CD4-positive, alpha-beta T cell (primary cell): ENCODE data around the gene MYOZ3. TPM values are rescaled to one million over a fixed set of nuclear protein-coding genes. Genes with fewer than 3 reads are reported as not detected.

Experiments used
- ATAC-seq: fragments of 200-7000 bp; cut with Tn5 transposase; one replicate; pipeline ENCODE4 v1.10.0; 2022; ENCODE audit warnings: mild to moderate bottlenecking; ENCODE audit not compliant: poor library complexity
- CTCF ChIA-PET: fragments of 350-600 bp; sonication (Branson Sonifier 250); formaldehyde crosslinking; loops from one replicate; lab custom pipeline; 2021; ENCODE audit warnings: antibody characterized with exemption, inconsistent platforms; lab: Charles Lee
- POLR2A ChIA-PET: fragments of 350-600 bp; sonication (Branson Sonifier 250); formaldehyde crosslinking; loops from one replicate; lab custom pipeline; 2021; ENCODE audit warnings: antibody characterized with exemption, inconsistent platforms; lab: Charles Lee
- DNase-seq, 14 experiments: peaks; one replicate each; pipeline ENCODE4 v3.0.0-alpha.2; 2013 to 2020; ENCODE audit warnings: mixed read lengths in 2 of 14
- H3K27ac ChIP-seq, 2 donors: one replicate each; pipeline versions ENCODE4 v1.5.1 to v1.7.0; 2013; ENCODE audit warnings: low read length in 2 of 2, low read depth in 1 of 2, mild to moderate bottlenecking in 1 of 2
- H3K27me3 ChIP-seq, 2 experiments: 1 replicate in 1 of 2; 2 replicates in 1 of 2; pipeline versions ENCODE4 v1.6.1 to v1.7.0; 2013; ENCODE audit warnings: low read length in 2 of 2, control low read depth in 1 of 2, mild to moderate bottlenecking in 1 of 2, moderate library complexity in 1 of 2; ENCODE audit not compliant: insufficient read depth in 2 of 2, control insufficient read depth in 1 of 2
- H3K36me3 ChIP-seq: one replicate; pipeline ENCODE4 v1.6.1; 2013; ENCODE audit warnings: low read length, control low read depth; ENCODE audit not compliant: insufficient read depth
- H3K4me1 ChIP-seq: one replicate; pipeline ENCODE4 v1.6.1; 2013; ENCODE audit warnings: low read length, control low read depth; ENCODE audit not compliant: insufficient read depth
- H3K4me3 ChIP-seq: one replicate; pipeline ENCODE4 v1.5.1; 2013; ENCODE audit warnings: mild to moderate bottlenecking, low read length, moderate library complexity
- H3K9me3 ChIP-seq, 2 experiments: 1 replicate in 1 of 2; 2 replicates in 1 of 2; pipeline versions ENCODE4 v1.6.1 to v1.7.0; 2013; ENCODE audit warnings: low read length in 2 of 2, mild to moderate bottlenecking in 2 of 2, control low read depth in 1 of 2, moderate library complexity in 1 of 2; ENCODE audit not compliant: control insufficient read depth in 1 of 2, insufficient read depth in 1 of 2
- H3K27ac Mint-ChIP-seq: one replicate; pipeline ENCODE4 v1.8.0; 2020; ENCODE audit warnings: mixed read lengths
- H3K27me3 Mint-ChIP-seq: one replicate; pipeline ENCODE4 v1.8.0; 2021; ENCODE audit warnings: mixed read lengths
- H3K36me3 Mint-ChIP-seq: one replicate; pipeline ENCODE4 v1.8.0; 2021; ENCODE audit warnings: low read depth, mixed read lengths
- H3K4me1 Mint-ChIP-seq: one replicate; pipeline ENCODE4 v1.8.0; 2021; ENCODE audit warnings: low read depth, mixed read lengths
- H3K4me3 Mint-ChIP-seq: one replicate; pipeline ENCODE4 v1.8.0; 2020; ENCODE audit warnings: mild to moderate bottlenecking, mixed read lengths
- H3K9me3 Mint-ChIP-seq: one replicate; pipeline ENCODE4 v1.8.0; 2020; ENCODE audit warnings: mixed read lengths
- intact Hi-C, 2 experiments: fragments of 100-400 bp; cut with DNase I in 1 of 2; cut with micrococcal nuclease in 1 of 2; formaldehyde crosslinking; loops; one replicate each; pipeline versions ENCODE4 v1.15.1 to v1.9.0; 2023 to 2025; cut with DNase I, micrococcal nuclease
- total RNA-seq, 174 experiments: library from RNA in 2 of 174; stranded (reverse) in 2 of 174; gene quantifications; one replicate each; pipeline ENCODE4 v1.2.3 and lab custom pipeline; 2021 to 2026
- TF ChIP-seq, protein P1 (sequence below): fragments of 200-600 bp; IDR thresholded peaks from one replicate; pipeline ENCODE4 v1.8.0; 2022; ENCODE audit warnings: antibody characterized with exemption, mild to moderate bottlenecking

The MYOZ3 gene
- total RNA-seq, 2 experiments from 2014 or later: not detected

DNA sequence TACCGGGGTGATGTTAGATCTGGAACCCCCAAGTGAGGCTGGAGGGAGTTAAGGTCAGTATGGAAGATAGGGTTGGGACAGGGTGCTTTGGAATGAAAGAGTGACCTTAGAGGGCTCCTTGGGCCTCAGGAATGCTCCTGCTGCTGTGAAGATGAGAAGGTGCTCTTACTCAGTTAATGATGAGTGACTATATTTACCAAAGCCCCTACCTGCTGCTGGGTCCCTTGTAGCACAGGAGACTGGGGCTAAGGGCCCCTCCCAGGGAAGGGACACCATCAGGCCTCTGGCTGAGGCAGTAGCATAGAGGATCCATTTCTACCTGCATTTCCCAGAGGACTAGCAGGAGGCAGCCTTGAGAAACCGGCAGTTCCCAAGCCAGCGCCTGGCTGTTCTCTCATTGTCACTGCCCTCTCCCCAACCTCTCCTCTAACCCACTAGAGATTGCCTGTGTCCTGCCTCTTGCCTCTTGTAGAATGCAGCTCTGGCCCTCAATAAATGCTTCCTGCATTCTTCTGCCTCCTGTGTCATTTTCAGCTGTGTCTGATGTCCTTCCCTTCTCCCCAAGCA lies 2.3 kb upstream of the MYOZ3 start:
- CTCF ChIA-PET: no interaction called here
- H3K9me3 ChIP-seq: no peaks in the 10 kb centered on the region

DNA sequence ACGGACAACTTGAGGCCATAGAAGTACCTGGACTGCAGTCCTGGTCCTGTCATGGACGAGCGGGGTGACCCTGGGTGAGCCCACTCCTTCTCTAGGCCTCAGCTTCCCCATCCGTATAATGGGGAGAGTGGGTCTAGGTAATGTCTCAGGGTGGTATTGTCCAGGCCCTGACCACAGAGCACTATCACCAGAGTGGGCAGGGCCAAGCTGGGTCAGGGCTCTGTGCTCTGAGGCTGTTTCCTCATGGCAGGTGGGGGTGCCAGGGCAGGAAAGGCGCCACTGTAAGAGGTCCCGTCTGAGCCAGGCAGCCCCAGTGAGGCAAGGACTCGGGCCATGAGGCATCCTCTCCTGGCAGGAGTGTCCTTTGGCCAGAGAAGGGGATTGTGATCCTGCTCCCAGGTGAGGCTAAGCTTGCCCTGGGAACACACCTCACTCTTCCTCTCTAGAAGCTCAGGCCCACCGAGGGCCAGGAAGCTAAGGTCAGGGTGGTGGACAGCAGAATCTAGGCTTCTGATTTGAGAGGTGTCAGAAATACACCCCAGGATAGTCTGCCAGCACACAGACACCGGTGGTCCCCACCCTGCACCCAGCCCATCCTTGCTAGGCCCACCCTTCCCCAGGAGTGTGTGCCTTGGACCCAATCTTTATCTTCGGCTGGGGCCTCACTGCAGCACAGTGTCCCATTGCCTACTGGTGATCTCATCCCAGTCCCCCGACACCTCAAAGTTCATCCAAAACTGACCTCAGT lies 1.5 kb upstream of the MYOZ3 start:
- Histone ChIP-seq H3K27me3 (peaks cover 0 to 5% of the 10 kb centered on the region in 2 experiments), H3K27ac (no peak overlapping the region), H3K4me1 (peaks cover 15% of the 10 kb centered on the region), H3K36me3 (no peaks in the 10 kb centered on the region), H3K9me3 (no peaks in the 10 kb centered on the region), H3K4me3 (no peak overlapping the region)
- Mint-ChIP-seq H3K4me3 (no peak overlapping the region), H3K9me3 (no peaks in the 10 kb centered on the region), H3K4me1 (peaks cover 10% of the 10 kb centered on the region), H3K36me3 (no peaks in the 10 kb centered on the region), H3K27me3 (no peaks in the 10 kb centered on the region), H3K27ac (no peak overlapping the region)
- ChIA-PET CTCF (no interaction called here), POLR2A (no interaction called here)
- TF ChIP-seq, protein P1, sequence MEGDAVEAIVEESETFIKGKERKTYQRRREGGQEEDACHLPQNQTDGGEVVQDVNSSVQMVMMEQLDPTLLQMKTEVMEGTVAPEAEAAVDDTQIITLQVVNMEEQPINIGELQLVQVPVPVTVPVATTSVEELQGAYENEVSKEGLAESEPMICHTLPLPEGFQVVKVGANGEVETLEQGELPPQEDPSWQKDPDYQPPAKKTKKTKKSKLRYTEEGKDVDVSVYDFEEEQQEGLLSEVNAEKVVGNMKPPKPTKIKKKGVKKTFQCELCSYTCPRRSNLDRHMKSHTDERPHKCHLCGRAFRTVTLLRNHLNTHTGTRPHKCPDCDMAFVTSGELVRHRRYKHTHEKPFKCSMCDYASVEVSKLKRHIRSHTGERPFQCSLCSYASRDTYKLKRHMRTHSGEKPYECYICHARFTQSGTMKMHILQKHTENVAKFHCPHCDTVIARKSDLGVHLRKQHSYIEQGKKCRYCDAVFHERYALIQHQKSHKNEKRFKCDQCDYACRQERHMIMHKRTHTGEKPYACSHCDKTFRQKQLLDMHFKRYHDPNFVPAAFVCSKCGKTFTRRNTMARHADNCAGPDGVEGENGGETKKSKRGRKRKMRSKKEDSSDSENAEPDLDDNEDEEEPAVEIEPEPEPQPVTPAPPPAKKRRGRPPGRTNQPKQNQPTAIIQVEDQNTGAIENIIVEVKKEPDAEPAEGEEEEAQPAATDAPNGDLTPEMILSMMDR: no peak
- intact Hi-C loops: loop anchor here (5.0 to 10.0 kb wide), 4 partner anchors 98 to 585 kb away; partner anchors contain the start of gene DCTN4 (in 1 of the 2)
- DNase-seq: peak in 1 of 14 experiments; percentile 15
- no peak for ATAC-seq

More for the DNA sequence above, 2.3 kb upstream of the MYOZ3 start:
- POLR2A ChIA-PET: interaction anchor here (0.9 kb wide), 1 partner anchor 188 kb away, joined by 3 read pairs; the partner anchor contains the start of gene IRGM
- DNase-seq (no peak), ATAC-seq (no peak)
- Mint-ChIP-seq H3K4me1 (peaks cover 10% of the 10 kb centered on the region), H3K27me3 (no peaks in the 10 kb centered on the region), H3K9me3 (no peaks in the 10 kb centered on the region), H3K36me3 (no peaks in the 10 kb centered on the region), H3K4me3 (peak overlapping the region; percentile 77), H3K27ac (no peak overlapping the region)
- H3K4me1 ChIP-seq: peaks cover 15% of the 10 kb centered on the region
- no peaks in the 10 kb centered on the region for H3K36me3 ChIP-seq
- intact Hi-C loops: loop anchor here (5.0 to 10.0 kb wide), 4 partner anchors 99 to 586 kb away; partner anchors contain the start of gene DCTN4 (in 1 of the 2)
- TF ChIP-seq, protein P1: no peak
- no peak overlapping the region for H3K4me3 ChIP-seq
- H3K27ac ChIP-seq: no peak overlapping the region
- peaks cover 0 to 5% of the 10 kb centered on the region in 2 experiments for H3K27me3 ChIP-seq

DNA sequence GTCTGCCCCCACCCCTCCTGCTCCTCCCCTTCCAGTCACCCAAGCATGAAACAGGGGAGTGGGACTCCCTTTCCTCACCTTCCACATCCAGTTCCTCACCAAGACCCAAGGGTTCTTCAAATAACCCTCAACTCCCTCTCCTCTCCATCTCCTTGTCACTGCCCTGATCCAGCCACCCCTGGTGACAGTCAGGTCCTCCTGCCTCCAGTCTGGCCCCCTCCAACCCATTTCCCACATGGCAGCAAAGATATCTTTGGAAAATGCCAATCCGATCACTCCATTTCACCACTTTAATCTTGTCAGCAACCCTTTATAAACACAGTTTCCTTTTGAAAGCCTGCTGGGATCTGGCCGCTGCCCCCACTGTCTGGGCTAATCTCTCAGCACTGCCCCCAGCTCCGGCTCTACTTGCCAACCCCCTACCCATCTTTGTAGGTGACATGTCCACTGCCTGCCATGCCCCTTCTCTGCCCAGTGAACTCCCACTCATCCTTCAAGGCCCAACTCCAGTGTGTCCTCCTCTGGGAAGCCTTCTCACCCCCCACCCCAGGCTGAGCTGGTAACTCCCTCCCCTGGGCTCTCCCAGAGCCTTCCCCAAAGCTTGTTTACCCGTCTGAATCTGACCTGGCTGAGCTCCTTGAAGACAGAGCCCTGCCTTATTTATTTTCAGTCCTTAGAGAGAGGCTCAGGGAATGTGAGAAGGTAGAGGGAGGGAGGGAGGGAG lies 781 bp upstream of the MYOZ3 start:
- POLR2A ChIA-PET: no interaction called here
- H3K36me3 Mint-ChIP-seq: no peaks in the 10 kb centered on the region
- TF ChIP-seq, protein P1: no peak
- peaks cover 15% of the 10 kb centered on the region for H3K4me1 ChIP-seq
- H3K36me3 ChIP-seq: no peaks in the 10 kb centered on the region
- DNase-seq: no peak
- peaks cover 0 to 5% of the 10 kb centered on the region in 2 experiments for H3K27me3 ChIP-seq
- H3K27me3 Mint-ChIP-seq: peaks cover 6% of the 10 kb centered on the region
- H3K4me3 Mint-ChIP-seq: no peak overlapping the region
- intact Hi-C loops: no loop called here
- ATAC-seq: no peak
- H3K27ac ChIP-seq: no peak overlapping the region
- CTCF ChIA-PET: interaction anchor here (0.6 kb wide), 1 partner anchor 16 kb away, joined by 4 read pairs; no protein-coding TSS in a partner anchor
- H3K4me1 Mint-ChIP-seq: peaks cover 10% of the 10 kb centered on the region
- H3K27ac Mint-ChIP-seq: no peak overlapping the region
- no peaks in the 10 kb centered on the region for H3K9me3 Mint-ChIP-seq
- H3K9me3 ChIP-seq: no peaks in the 10 kb centered on the region
- no peak overlapping the region for H3K4me3 ChIP-seq
